Activated T-helper 2 cell treated with anti-CD3 and anti-CD28 coated beads, Interferon-gamma antibody, Interleukin-2, Interleukin-4, amounts not matched to agents 10 μg/mL and 5 μg/mL and 100 μg/mL, durations not matched to agents 14 hours and 24 hours and 36 hours (primary cell): ENCODE results near the gene MKNK2. TPM values are rescaled to one million over a fixed set of nuclear protein-coding genes. Genes with fewer than 3 reads are reported as not detected.
A peak's percentile ranks its signal among the peaks of the same experiment; 100 is the strongest.
"Not testable (repeated sequence)": the region's sequence is repeated elsewhere in the genome, so short reads cannot be mapped to it uniquely, and the experiment has no call there.

Experiments used
- DNase-seq: peaks from one replicate; pipeline ENCODE4 v3.0.0; 2021; ENCODE audit warnings: low spot score
- H3K27ac Mint-ChIP-seq: one replicate; pipeline ENCODE4 v1.8.0; 2021; ENCODE audit warnings: mixed read lengths
- H3K27me3 Mint-ChIP-seq: one replicate; pipeline ENCODE4 v1.8.0; 2021; ENCODE audit warnings: low read depth, mixed read lengths
- H3K36me3 Mint-ChIP-seq: one replicate; pipeline ENCODE4 v1.8.0; 2021; ENCODE audit warnings: low read depth, mixed read lengths
- H3K4me1 Mint-ChIP-seq: one replicate; pipeline ENCODE4 v1.8.0; 2021; ENCODE audit warnings: low read depth, mixed read lengths
- H3K4me3 Mint-ChIP-seq: one replicate; pipeline ENCODE4 v1.8.0; 2021; ENCODE audit warnings: low read depth, mild to moderate bottlenecking, moderate library complexity, mixed read lengths
- H3K9me3 Mint-ChIP-seq: one replicate; pipeline ENCODE4 v1.8.0; 2021; ENCODE audit warnings: mixed read lengths
- intact Hi-C: fragments of 100-400 bp; cut with micrococcal nuclease; formaldehyde crosslinking; loops from one replicate; pipeline ENCODE4 v1.15.1; 2023
- total RNA-seq: library from RNA; stranded (reverse); gene quantifications from 2 replicates; pipeline ENCODE4 v1.2.3, GENCODE V29; 2022

MKNK2 gene
- 161 and 176 TPM in 2 replicates for total RNA-seq

GRCh38 chr19:2050991-2051772 lies at the start of gene MKNK2:
TSS of gene MKNK2 (minus strand) at chr19:2051244. CDS start at chr19:2050851, 393 bp downstream.
- peak; percentile 91 for DNase-seq
- Mint-ChIP-seq H3K9me3 (no peaks in the 10 kb centered on the region), H3K4me3 (peak within 1 kb of the TSS; percentile 82), H3K27me3 (no peaks in the 10 kb centered on the region), H3K36me3 (peaks cover 21% of the 10 kb centered on the region), H3K27ac (peak within 1 kb of the TSS; percentile 86), H3K4me1 (peaks cover 25% of the 10 kb centered on the region)
- intact Hi-C loops, result loop anchor here (1.0 to 5.0 kb wide), 3 partner anchors 9 to 41 kb away; no protein-coding TSS in a partner anchor

DNA sequence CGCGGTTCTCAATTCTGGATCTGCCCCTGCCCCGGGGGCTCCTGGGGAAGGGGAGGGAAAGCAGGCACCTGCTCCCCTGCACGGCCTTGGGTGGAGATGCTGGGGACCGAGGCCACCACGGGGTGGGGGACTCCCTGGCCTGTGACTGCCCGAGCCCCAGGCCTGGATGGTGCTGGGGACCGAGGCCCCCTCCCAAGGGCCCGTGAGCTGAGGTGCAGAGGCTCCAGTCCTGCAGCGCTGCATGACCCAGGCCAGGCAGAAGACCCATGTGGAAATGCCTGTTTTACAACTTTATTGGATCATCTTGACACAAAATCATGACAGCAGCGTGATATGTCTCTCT lies 49.6 kb upstream of the MKNK2 start:
- peaks cover 1% of the 10 kb centered on the region for H3K4me1 Mint-ChIP-seq
- H3K27ac Mint-ChIP-seq, result no peak overlapping the region
- H3K36me3 Mint-ChIP-seq, result peaks cover 48% of the 10 kb centered on the region
- no peak for DNase-seq
- no peaks in the 10 kb centered on the region for H3K27me3 Mint-ChIP-seq
- intact Hi-C loops, result no loop called here
- no peak overlapping the region for H3K4me3 Mint-ChIP-seq
- H3K9me3 Mint-ChIP-seq, result peaks cover 13% of the 10 kb centered on the region

DNA sequence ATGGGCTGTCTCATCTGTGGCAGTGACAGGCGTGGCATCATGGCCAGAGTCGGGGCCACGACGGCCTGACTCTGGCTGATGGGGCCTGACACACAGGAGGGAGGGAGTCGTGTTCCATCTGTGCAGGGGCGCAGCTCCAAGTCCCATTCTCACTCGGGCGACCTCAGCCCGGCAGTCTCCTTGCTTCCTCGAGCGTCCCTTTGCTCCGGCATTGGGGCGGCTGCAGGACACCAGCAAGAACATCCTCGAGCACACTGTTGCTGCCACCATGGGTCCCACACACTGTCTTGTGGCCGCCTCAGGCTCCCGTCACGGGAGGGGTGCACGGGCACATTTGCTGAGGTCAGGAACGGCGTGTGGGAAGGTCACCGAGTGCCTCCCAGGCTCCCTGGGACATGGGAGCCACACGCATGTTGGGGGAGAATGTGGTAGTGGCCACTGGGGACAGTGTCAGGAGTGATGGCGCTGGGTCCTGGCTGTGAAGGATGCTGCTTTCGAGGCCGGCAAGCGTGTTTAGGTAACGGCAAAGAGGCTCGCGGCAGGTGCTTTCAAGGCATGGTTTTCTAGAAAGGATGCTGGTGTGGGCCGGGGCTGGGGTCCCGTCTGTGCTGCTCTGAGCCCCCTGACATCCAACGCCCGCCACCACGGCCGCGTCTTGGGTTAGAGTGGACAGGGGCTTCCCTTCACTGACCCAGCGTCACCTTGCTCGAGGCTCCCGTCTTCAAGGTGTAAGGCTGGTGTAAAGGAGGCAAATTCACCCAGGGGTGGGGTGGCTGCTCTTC lies 49.1 kb upstream of the MKNK2 start:
- Mint-ChIP-seq H3K36me3 (peaks cover 45% of the 10 kb centered on the region), H3K4me3 (no peak overlapping the region), H3K27ac (no peak overlapping the region), H3K4me1 (peaks cover 1% of the 10 kb centered on the region), H3K9me3 (peaks cover 8% of the 10 kb centered on the region), H3K27me3 (no peaks in the 10 kb centered on the region)
- no peak for DNase-seq
- intact Hi-C loops, result loop anchor here (5.0 kb wide), 3 partner anchors 38 to 203 kb away; no protein-coding TSS in a partner anchor

DNA sequence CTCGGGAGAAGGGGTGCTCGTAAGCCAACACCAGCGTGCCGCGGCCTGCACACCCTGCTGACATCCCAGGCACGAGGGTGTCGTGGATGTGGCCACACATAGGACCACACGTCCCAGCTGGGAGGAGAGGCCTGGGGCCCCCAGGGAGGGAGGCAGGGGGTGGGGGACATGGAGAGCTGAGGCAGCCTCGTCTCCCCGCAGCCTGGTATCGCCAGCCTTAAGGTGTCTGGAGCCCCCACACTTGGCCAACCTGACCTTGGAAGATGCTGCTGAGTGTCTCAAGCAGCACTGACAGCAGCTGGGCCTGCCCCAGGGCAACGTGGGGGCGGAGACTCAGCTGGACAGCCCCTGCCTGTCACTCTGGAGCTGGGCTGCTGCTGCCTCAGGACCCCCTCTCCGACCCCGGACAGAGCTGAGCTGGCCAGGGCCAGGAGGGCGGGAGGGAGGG lies 48.0 kb upstream of the MKNK2 start:
- Mint-ChIP-seq H3K9me3 (peaks cover under 1% of the 10 kb centered on the region), H3K4me1 (peaks cover 7% of the 10 kb centered on the region), H3K36me3 (peaks cover 42% of the 10 kb centered on the region), H3K27me3 (no peaks in the 10 kb centered on the region), H3K27ac (no peak overlapping the region), H3K4me3 (no peak overlapping the region)
- no peak for DNase-seq
- intact Hi-C loops, result loop anchor here (5.0 kb wide), 3 partner anchors 37 to 202 kb away; no protein-coding TSS in a partner anchor

GRCh38 chr19:2097886-2098327 lies 46.9 kb upstream of the MKNK2 start:
- Mint-ChIP-seq H3K27me3 (no peaks in the 10 kb centered on the region), H3K36me3 (peaks cover 40% of the 10 kb centered on the region), H3K27ac (no peak overlapping the region), H3K9me3 (no peaks in the 10 kb centered on the region), H3K4me1 (peaks cover 13% of the 10 kb centered on the region), H3K4me3 (peak overlapping the region; percentile 84)
- DNase-seq, result no peak
- intact Hi-C loops, result loop anchor here (2.0 to 5.0 kb wide), 4 partner anchors 36 to 201 kb away; partner anchors contain the start of gene AP3D1

GRCh38 chr19:2097203-2097885 lies 46.3 kb upstream of the MKNK2 start:
- peaks cover 15% of the 10 kb centered on the region for H3K4me1 Mint-ChIP-seq
- no peaks in the 10 kb centered on the region for H3K9me3 Mint-ChIP-seq
- H3K27ac Mint-ChIP-seq, result peak overlapping the region; percentile 84
- no peaks in the 10 kb centered on the region for H3K27me3 Mint-ChIP-seq
- H3K36me3 Mint-ChIP-seq, result peaks cover 44% of the 10 kb centered on the region
- peak overlapping the region; percentile 84 for H3K4me3 Mint-ChIP-seq
- DNase-seq, result peak; percentile 36
- intact Hi-C loops, result loop anchor here (2.0 to 5.0 kb wide), 4 partner anchors 35 to 200 kb away; partner anchors contain the start of gene AP3D1

DNA sequence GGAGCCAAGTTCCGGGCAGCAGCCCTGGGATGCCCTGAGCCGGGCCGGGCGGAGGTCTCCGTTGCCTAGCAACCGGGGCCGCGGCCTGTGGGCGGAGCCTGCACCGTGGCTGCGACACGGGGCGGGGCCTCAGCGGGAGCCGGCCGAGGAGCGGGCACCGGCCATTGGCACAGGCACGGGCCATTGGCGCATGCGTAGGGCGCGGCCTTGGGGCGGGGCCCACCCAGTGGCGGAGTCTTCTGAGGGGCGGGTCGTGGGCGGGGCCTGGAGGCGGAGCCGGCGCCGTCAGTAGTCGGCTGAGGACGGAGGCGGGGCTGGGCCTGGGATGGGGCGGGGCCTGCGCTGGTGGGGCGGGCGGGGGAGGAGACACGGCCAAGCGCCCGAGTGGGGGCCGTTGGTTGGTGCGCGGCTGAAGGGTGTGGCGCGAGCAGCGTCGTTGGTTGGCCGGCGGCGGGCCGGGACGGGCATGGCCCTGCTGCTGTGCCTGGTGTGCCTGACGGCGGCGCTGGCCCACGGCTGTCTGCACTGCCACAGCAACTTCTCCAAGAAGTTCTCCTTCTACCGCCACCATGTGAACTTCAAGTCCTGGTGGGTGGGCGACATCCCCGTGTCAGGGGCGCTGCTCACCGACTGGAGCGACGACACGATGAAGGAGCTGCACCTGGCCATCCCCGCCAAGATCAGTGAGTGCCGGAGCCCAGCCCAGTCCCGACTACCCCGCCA lies 45.6 kb upstream of the MKNK2 start, which contains the start of gene IZUMO4:
Gene IZUMO4 (plus strand): TSS at position 436 of the 723 bp plus-strand sequence. CDS start 31 bp downstream, at position 467.
- Mint-ChIP-seq H3K36me3 (peaks cover 45% of the 10 kb centered on the region), H3K9me3 (no peaks in the 10 kb centered on the region), H3K4me3 (peak within 1 kb of the TSS; percentile 97), H3K27ac (peak within 1 kb of the TSS; percentile 84), H3K4me1 (peaks cover 15% of the 10 kb centered on the region), H3K27me3 (no peaks in the 10 kb centered on the region)
- DNase-seq, result peak; percentile 98
- intact Hi-C loops, result loop anchor here (1.0 to 5.0 kb wide), 5 partner anchors 11 to 199 kb away; partner anchors contain the start of gene AP3D1

GRCh38 chr19:2096034-2096479 lies 45.0 kb upstream of the MKNK2 start, which contains the start of gene MOB3A:
TSS of gene MOB3A (minus strand) at chr19:2096326. CDS start at chr19:2078560, 17,766 bp downstream.
- no peaks in the 10 kb centered on the region for H3K9me3 Mint-ChIP-seq
- intact Hi-C loops, result loop anchor here (1.0 to 5.0 kb wide), 5 partner anchors 11 to 199 kb away; partner anchors contain the start of gene AP3D1
- H3K36me3 Mint-ChIP-seq, result peaks cover 44% of the 10 kb centered on the region
- H3K4me1 Mint-ChIP-seq, result peaks cover 16% of the 10 kb centered on the region
- H3K4me3 Mint-ChIP-seq, result peak within 1 kb of the TSS; percentile 97
- H3K27me3 Mint-ChIP-seq, result no peaks in the 10 kb centered on the region
- H3K27ac Mint-ChIP-seq, result peak within 1 kb of the TSS; percentile 92
- peak; percentile 89 for DNase-seq

DNA sequence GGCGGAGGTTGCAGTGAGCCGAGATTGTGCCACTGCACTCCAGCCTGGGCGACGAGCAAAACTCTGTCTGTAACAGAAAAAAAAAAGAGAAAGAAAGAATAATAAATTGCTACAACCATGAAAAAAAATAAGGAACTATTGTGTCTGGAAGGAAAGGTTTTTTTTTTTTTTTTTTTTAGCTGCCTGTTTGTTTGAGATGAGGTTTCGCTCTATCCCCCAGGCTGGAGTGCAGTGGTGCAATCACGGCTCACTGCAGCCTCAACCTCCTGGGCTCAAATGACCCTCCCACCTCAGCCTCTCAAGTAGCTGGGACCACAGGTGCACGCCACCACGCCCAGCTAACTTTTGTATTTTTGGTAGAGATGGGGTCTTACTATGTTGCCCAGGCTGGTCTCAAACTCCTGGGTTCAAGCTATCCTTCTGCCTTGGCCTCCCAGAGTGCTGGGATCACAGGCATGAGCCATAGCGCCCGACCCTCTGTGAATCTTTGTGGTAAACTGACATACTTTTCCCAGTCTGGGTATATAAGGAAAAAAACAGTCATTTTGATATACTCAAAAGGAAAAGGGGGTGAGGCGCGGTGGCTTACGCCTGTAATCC lies 41.0 kb upstream of the MKNK2 start:
- not testable (repeated sequence) for H3K4me3 Mint-ChIP-seq, H3K9me3 Mint-ChIP-seq, DNase-seq, H3K27me3 Mint-ChIP-seq
- Mint-ChIP-seq H3K4me1 (peaks cover 53% of the 10 kb centered on the region), H3K36me3 (peaks cover 54% of the 10 kb centered on the region), H3K27ac (peak overlapping the region; percentile 46)
- intact Hi-C loops, result loop anchor here (5.0 kb wide), 1 partner anchor 40 kb away; the partner anchor contains the start of gene MKNK2

- peak overlapping the region; percentile 95 for H3K27ac Mint-ChIP-seq
- intact Hi-C loops, result loop anchor here (5.0 kb wide), 3 partner anchors 37 to 148 kb away; partner anchors contain the start of genes BTBD2, MKNK2, PLEKHJ1 and SF3A2
- H3K36me3 Mint-ChIP-seq, result peaks cover 64% of the 10 kb centered on the region
- H3K27me3 Mint-ChIP-seq, result no peaks in the 10 kb centered on the region
- no peak for DNase-seq
- H3K4me3 Mint-ChIP-seq, result peak overlapping the region; percentile 75
- H3K9me3 Mint-ChIP-seq, result no peaks in the 10 kb centered on the region
- peaks cover 62% of the 10 kb centered on the region for H3K4me1 Mint-ChIP-seq
Measured at GRCh38 chr19:2089727-2090053, 38.6 kb upstream of the MKNK2 start.

- Mint-ChIP-seq H3K9me3 (no peaks in the 10 kb centered on the region), H3K4me1 (peaks cover 57% of the 10 kb centered on the region), H3K4me3 (peak overlapping the region; percentile 51), H3K36me3 (peaks cover 64% of the 10 kb centered on the region), H3K27me3 (no peaks in the 10 kb centered on the region), H3K27ac (peak overlapping the region; percentile 95)
- intact Hi-C loops, result loop anchor here (5.0 kb wide), 2 partner anchors 72 to 148 kb away; partner anchors contain the start of genes BTBD2, PLEKHJ1 and SF3A2
- no peak for DNase-seq
Measured at GRCh38 chr19:2089001-2089711, 38.1 kb upstream of the MKNK2 start.
